Measurements from ENCODE around the gene TEX36. TPM values are rescaled to one million over a fixed set of nuclear protein-coding genes. Genes with fewer than 3 reads are reported as not detected.
A peak's percentile ranks its signal among the peaks of the same experiment; 100 is the strongest.

TEX36 gene
- total and polyA plus RNA-seq, 9 of the 15 experiments (the other 6 are each of a cell fraction or from before 2014, with no cell fraction given), result 0.10 to 0.82 (median 0.15) TPM; not detected in 6

- Histone ChIP-seq H3K36me3 (ENCODE audit: control insufficient read depth, insufficient read depth, low read length) (no peaks in the 10 kb centered on the region), H3K9me3 (replicated peaks; ENCODE audit: control insufficient read depth, insufficient read depth, low read depth, low read length) (no peaks in the 10 kb centered on the region), H3K9ac (ENCODE audit: insufficient read depth in 1 of 2, low read depth in 2 of 2, low read length in 2 of 2) (no peak overlapping the region), H2AFZ (ENCODE audit: low read depth, low read length) (no peak overlapping the region), H4K20me1 (replicated peaks; ENCODE audit: control insufficient read depth, insufficient read depth, low read length) (no peaks in the 10 kb centered on the region), H3K27me3 (ENCODE audit: control insufficient read depth in 2 of 2, insufficient read depth in 2 of 2, low read length in 2 of 2) (peaks cover 0 to 16% of the 10 kb centered on the region in 2 experiments; a peak in 2 of 5 replicates), H3K9me1 (ENCODE audit: control insufficient read depth, insufficient read depth, low read length) (no peaks in the 10 kb centered on the region), H3K4me1 (replicated peaks in 1 of 2; ENCODE audit: control insufficient read depth in 2 of 2, insufficient read depth in 2 of 2, low read length in 2 of 2) (no peaks in the 10 kb centered on the region), H3K4me3 (no peak overlapping the region), H3K4me2 (ENCODE audit: insufficient read depth, low read length) (no peak overlapping the region), H3K27ac (ENCODE audit: extremely low read depth, low read depth, low read length) (no peak overlapping the region), H3K79me2 (ENCODE audit: control insufficient read depth, insufficient read depth, low read length) (no peaks in the 10 kb centered on the region)
- ATAC-seq, result no peak
- no peak for FAIRE-seq
- no peak for DNase-seq (ENCODE audit: extremely low read depth in 1 of 4, low spot score in 3 of 4)
- POLR2A ChIA-PET, result interaction anchor here (0.8 kb wide), 1 partner anchor 1257 kb away, joined by 3 read pairs; no protein-coding TSS in a partner anchor
- CTCF ChIA-PET (ENCODE audit: low intra/inter-chr PET ratio), result no interaction called here
- intact Hi-C loops (cut with micrococcal nuclease) (loop anchor here (10.0 kb wide), 1 partner anchor 576 kb away; no protein-coding TSS in a partner anchor), in situ Hi-C loops (cut with MboI) (no loop called here)
- BruUV-seq (replicated peaks), result no TSS peak
- peak; percentile 50 for TF ChIP-seq MAFG (tag; conservative IDR thresholded peaks at IDR 0.05)
- TF ChIP-seq CCAR2 (IDR thresholded peaks at IDR 0.05; ENCODE audit: low read depth, low read length), result no peak
- peak; percentile 24; the same call in 1 of the 2 replicates for TF ChIP-seq MAFF (IDR thresholded peaks at IDR 0.05; ENCODE audit: low read length)
- no peak for TF ChIP-seq GTF2F1 (IDR thresholded peaks at IDR 0.05; ENCODE audit: low read depth, low read length)
- no peak for TF ChIP-seq ZNF347 (CRISPR knock-in tag; IDR thresholded peaks at IDR 0.05; ENCODE audit: low read depth)
- 0 out of 2 replicates have a peak, but pooled peaks have one; percentile 2 for TF ChIP-seq MAFK (IDR thresholded peaks at IDR 0.05; ENCODE audit: low read length)
- TF ChIP-seq ZNF316 (IDR thresholded peaks at IDR 0.05), result peak; percentile 55
- 0% methylated on average over 4 of the region's 4 CpGs for WGBS (ENCODE audit: insufficient coverage, low coverage, missing lambda C conversion rate)
Measured at GRCh38 chr10:125621052-125621451, 61.9 kb downstream of the TEX36 start.

- CTCF ChIA-PET (ENCODE audit: low intra/inter-chr PET ratio), result no interaction called here
- TF ChIP-seq MITF (IDR thresholded peaks at IDR 0.05), result no peak
- no peak for TF ChIP-seq NFIX (CRISPR knock-in tag; IDR thresholded peaks at IDR 0.05; ENCODE audit: low read depth)
- TF ChIP-seq RBM17 (IDR thresholded peaks at IDR 0.05; ENCODE audit: borderline replicate concordance, low read depth, low read length), result no peak
- no peak for TF ChIP-seq ZC3H11A (IDR thresholded peaks at IDR 0.05; ENCODE audit: low read depth, low read length)
- TF ChIP-seq NFIC (IDR thresholded peaks at IDR 0.05), result no peak
- no peak for TF ChIP-seq NONO (IDR thresholded peaks at IDR 0.05; ENCODE audit: low read depth in 2 of 2, low read length in 1 of 2)
- TF ChIP-seq YBX1 (IDR thresholded peaks at IDR 0.05), result no peak
- TF ChIP-seq POLR3A (IDR thresholded peaks at IDR 0.05; ENCODE audit: borderline replicate concordance, extremely low read depth, insufficient read depth, insufficient read length), result no peak
- no peak for TF ChIP-seq POU5F1 (IDR thresholded peaks at IDR 0.05; ENCODE audit: borderline replicate concordance, low read depth, low read length, partially characterized antibody)
- no peak for TF ChIP-seq TCFL5 (CRISPR knock-in tag; conservative IDR thresholded peaks at IDR 0.05)
Measured at GRCh38 chr10:125620401-125620800, 62.6 kb downstream of the TEX36 start.

More at GRCh38 chr10:125620401-125620800, 62.6 kb downstream of the TEX36 start:
- Histone ChIP-seq H4K20me1 (replicated peaks; ENCODE audit: control insufficient read depth, insufficient read depth, low read length) (no peaks in the 10 kb centered on the region), H3K9me1 (ENCODE audit: control insufficient read depth, insufficient read depth, low read length) (no peaks in the 10 kb centered on the region), H3K4me3 (no peak overlapping the region), H2AFZ (ENCODE audit: low read depth, low read length) (no peak overlapping the region), H3K36me3 (ENCODE audit: control insufficient read depth, insufficient read depth, low read length) (no peaks in the 10 kb centered on the region), H3K79me2 (ENCODE audit: control insufficient read depth, insufficient read depth, low read length) (no peaks in the 10 kb centered on the region), H3K4me2 (ENCODE audit: insufficient read depth, low read length) (no peak overlapping the region), H3K27me3 (ENCODE audit: control insufficient read depth in 2 of 2, insufficient read depth in 2 of 2, low read length in 2 of 2) (peaks cover 0 to 10% of the 10 kb centered on the region in 2 experiments; a peak in 2 of 5 replicates), H3K27ac (ENCODE audit: extremely low read depth, low read depth, low read length) (no peak overlapping the region), H3K9me3 (replicated peaks; ENCODE audit: control insufficient read depth, insufficient read depth, low read depth, low read length) (no peaks in the 10 kb centered on the region), H3K9ac (ENCODE audit: insufficient read depth in 1 of 2, low read depth in 2 of 2, low read length in 2 of 2) (no peak overlapping the region), H3K4me1 (replicated peaks in 1 of 2; ENCODE audit: control insufficient read depth in 2 of 2, insufficient read depth in 2 of 2, low read length in 2 of 2) (no peaks in the 10 kb centered on the region)
- no TSS peak for BruUV-seq (replicated peaks)
- POLR2A ChIA-PET, result interaction anchor here (0.8 to 1.1 kb wide), 2 partner anchors 466 to 1257 kb away, joined by 3 read pairs; no protein-coding TSS in a partner anchor
- FAIRE-seq (no peak), DNase-seq (ENCODE audit: extremely low read depth in 1 of 4, low spot score in 3 of 4) (no peak), ATAC-seq (no peak)
- intact Hi-C loops (cut with micrococcal nuclease), result loop anchor here (10.0 kb wide), 1 partner anchor 576 kb away; no protein-coding TSS in a partner anchor
- 0% methylated on average over 1 of the region's 1 CpG for WGBS (ENCODE audit: insufficient coverage, low coverage, missing lambda C conversion rate)
- in situ Hi-C loops (cut with MboI), result no loop called here
